Gastrocnemius medialis (tissue), 4 donors: ENCODE results near the gene HM13.

Experiments
- CTCF ChIP-seq, 5 experiments: fragments of 450-650 bp in 3 of 5; fragments of 200-600 bp in 2 of 5; sonication (generic) in 2 of 5; IDR thresholded peaks in 4 of 5; conservative IDR thresholded peaks in 1 of 5; 1 replicate in 4 of 5; 2 replicates in 1 of 5; pipeline ENCODE4 v1.5.1; 2016 to 2019; ENCODE audit warnings: antibody characterized with exemption in 5 of 5, mild to moderate bottlenecking in 3 of 5, moderate library complexity in 3 of 5
- POLR2A ChIP-seq, 2 donors: fragments of 450-650 bp; IDR thresholded peaks; one replicate each; pipeline ENCODE4 v1.6.1; 2017; ENCODE audit warnings: antibody characterized with exemption in 2 of 2, mild to moderate bottlenecking in 2 of 2, moderate library complexity in 2 of 2

GRCh38 chr20:31505903-31506302 lies 8.3 kb upstream of the HM13 start:
- no peak for TF ChIP-seq CTCF (IDR thresholded peaks at IDR 0.05 in 4 of 5, conservative IDR thresholded peaks at IDR 0.05 in 1 of 5)
- no peak for TF ChIP-seq POLR2A (IDR thresholded peaks at IDR 0.05)
